ENCODE data around the gene BID. TPM values are rescaled to one million over a fixed set of nuclear protein-coding genes. Genes with fewer than 3 reads are reported as not detected.

BID gene
- total and polyA plus RNA-seq, 2 of the 8 experiments (the other 6 are each of a cell fraction or from before 2014, with no cell fraction given), result 39.3 to 114 TPM

GRCh38 chr22:17732251-17732854, 41.9 kb downstream of the BID start:
- no peaks in the 10 kb centered on the region for H3K4me1 ChIP-seq (replicated peaks in 1 of 4; ENCODE audit: control insufficient read depth in 3 of 4, insufficient read depth in 4 of 4, low read length in 3 of 4)
- H3K27me3 ChIP-seq (replicated peaks in 1 of 4; ENCODE audit: control insufficient read depth in 3 of 4, extremely low read depth in 1 of 4, insufficient read depth in 3 of 4, low read length in 3 of 4), result no peaks in the 10 kb centered on the region
- no peak overlapping the region for H2BK5ac ChIP-seq (ENCODE audit: low read depth, low read length)
- H3K4me2 ChIP-seq (ENCODE audit: insufficient read depth in 1 of 2, low read depth in 2 of 2, low read length in 2 of 2), result no peak overlapping the region
- no peak overlapping the region for H4K8ac ChIP-seq (ENCODE audit: extremely low read depth, insufficient read depth, low read length)
- H3K9ac ChIP-seq (replicated peaks in 1 of 4; ENCODE audit: extremely low read depth in 1 of 4, low read depth in 3 of 4, low read length in 3 of 4), result no peak overlapping the region
- no peaks in the 10 kb centered on the region for H3K79me1 ChIP-seq (ENCODE audit: low read depth, low read length)
- no peak overlapping the region for H3K27ac ChIP-seq (ENCODE audit: low read depth, low read length)
- 91% methylated on average over 2 of the region's 2 CpGs; no CpG with 5 or more reads in 1 of the 2 experiments for WGBS, 2 experiments (ENCODE audit: extremely low coverage in 1 of 2, insufficient coverage in 1 of 2, insufficient read length in 1 of 2, insufficient replicate concordance in 2 of 2, low coverage in 1 of 2, low lambda C conversion rate in 2 of 2, missing lambda C conversion rate in 1 of 2)
- no peak overlapping the region for H3K4me3 ChIP-seq (ENCODE audit: extremely low read depth in 1 of 4, insufficient read depth in 2 of 4, low read depth in 3 of 4, low read length in 4 of 4)
- H3K23ac ChIP-seq (ENCODE audit: insufficient read length), result no peak overlapping the region
- H3K18ac ChIP-seq (ENCODE audit: extremely low read depth, low read length), result no peak overlapping the region
- no peaks in the 10 kb centered on the region for H3K79me2 ChIP-seq (ENCODE audit: control insufficient read depth in 1 of 2, insufficient read depth in 2 of 2, low read length in 2 of 2)
- TF ChIP-seq PHF8 (conservative IDR thresholded peaks at IDR 0.05; ENCODE audit: low read depth, low read length) (no peak), TEAD4 (IDR thresholded peaks at IDR 0.05; ENCODE audit: low read depth, low read length) (no peak), E2F6 (IDR thresholded peaks at IDR 0.05) (no peak), RNF2 (IDR thresholded peaks at IDR 0.05; ENCODE audit: borderline replicate concordance, low read depth, low read length, missing control alignments, poor library complexity, severe bottlenecking) (no peak), SUZ12 (IDR thresholded peaks at IDR 0.05; ENCODE audit: low read length) (no peak)
- TF ChIP-seq, protein P1, sequence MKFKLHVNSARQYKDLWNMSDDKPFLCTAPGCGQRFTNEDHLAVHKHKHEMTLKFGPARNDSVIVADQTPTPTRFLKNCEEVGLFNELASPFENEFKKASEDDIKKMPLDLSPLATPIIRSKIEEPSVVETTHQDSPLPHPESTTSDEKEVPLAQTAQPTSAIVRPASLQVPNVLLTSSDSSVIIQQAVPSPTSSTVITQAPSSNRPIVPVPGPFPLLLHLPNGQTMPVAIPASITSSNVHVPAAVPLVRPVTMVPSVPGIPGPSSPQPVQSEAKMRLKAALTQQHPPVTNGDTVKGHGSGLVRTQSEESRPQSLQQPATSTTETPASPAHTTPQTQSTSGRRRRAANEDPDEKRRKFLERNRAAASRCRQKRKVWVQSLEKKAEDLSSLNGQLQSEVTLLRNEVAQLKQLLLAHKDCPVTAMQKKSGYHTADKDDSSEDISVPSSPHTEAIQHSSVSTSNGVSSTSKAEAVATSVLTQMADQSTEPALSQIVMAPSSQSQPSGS (IDR thresholded peaks at IDR 0.05; ENCODE audit: low read length), result no peak
- no peak overlapping the region for H2AFZ ChIP-seq (ENCODE audit: low read length)
- no peak overlapping the region for H3K14ac ChIP-seq (ENCODE audit: insufficient read length)
- ChIA-PET POLR2A (ENCODE audit: partially characterized antibody) (interaction anchor here (0.6 to 0.8 kb wide), 2 partner anchors 11 to 93 kb away, joined by 3 to 4 read pairs; no protein-coding TSS in a partner anchor), CTCF (ENCODE audit: partially characterized antibody) (interaction anchor here (0.6 to 1.7 kb wide), 4 partner anchors 9 to 74 kb away, joined by 3 to 8 read pairs (median 4); no protein-coding TSS in a partner anchor)
- DNase-seq (ENCODE audit: low read depth in 1 of 2, low spot score in 2 of 2) (no peak), FAIRE-seq (no peak)
- H3K56ac ChIP-seq (replicated peaks; ENCODE audit: insufficient read length, low read depth, low read length), result no peak overlapping the region
- peaks cover 0 to 21% (median 11%) of the 10 kb centered on the region in 4 experiments; a peak in 7 of 8 replicates for H3K36me3 ChIP-seq (ENCODE audit: control insufficient read depth in 2 of 4, insufficient read depth in 4 of 4, low read length in 3 of 4)
- no peak overlapping the region for H2AK5ac ChIP-seq (ENCODE audit: low read depth, low read length)
- H3K4ac ChIP-seq (replicated peaks; ENCODE audit: insufficient read length, low read depth, low read length), result no peak overlapping the region
- H3K9me3 ChIP-seq (ENCODE audit: insufficient read depth in 2 of 2, low read depth in 1 of 2, low read length in 1 of 2), result no peaks in the 10 kb centered on the region
- H2BK120ac ChIP-seq (replicated peaks; ENCODE audit: low read depth, low read length), result no peak overlapping the region
- H4K91ac ChIP-seq (replicated peaks; ENCODE audit: insufficient read length, low read length), result no peak overlapping the region
- H2BK12ac ChIP-seq (ENCODE audit: low read depth, low read length), result no peak overlapping the region
- no peaks in the 10 kb centered on the region for H3K23me2 ChIP-seq (ENCODE audit: low read depth, low read length)
- H2BK20ac ChIP-seq (ENCODE audit: low read length), result no peak overlapping the region
- H4K5ac ChIP-seq (ENCODE audit: insufficient read length, low read depth, low read length), result no peak overlapping the region
- no peak overlapping the region for H2BK15ac ChIP-seq (ENCODE audit: low read length)
- H4K20me1 ChIP-seq (replicated peaks in 1 of 2; ENCODE audit: control insufficient read depth in 1 of 2, insufficient read depth in 2 of 2, low read length in 2 of 2), result no peaks in the 10 kb centered on the region
